ENCODE results near the gene MORC4.

MORC4 gene

GRCh38 chrX:106912864-106913263 is 87.1 kb downstream of the MORC4 start:
- no peak for DNase-seq (ENCODE audit: low read depth in 1 of 2, low spot score in 1 of 2)

GRCh38 chrX:106906361-106906760 is 93.7 kb downstream of the MORC4 start:
- no peak for DNase-seq (ENCODE audit: low read depth in 1 of 2, low spot score in 1 of 2)

GRCh38 chrX:106905064-106905708 is 94.8 kb downstream of the MORC4 start:
- no peak for DNase-seq (ENCODE audit: low read depth in 1 of 2, low spot score in 1 of 2)

- no peak for DNase-seq (ENCODE audit: low read depth in 1 of 2, low spot score in 1 of 2)
These were observed 96.0 kb downstream of the MORC4 start for GRCh38 chrX:106903856-106904528.

GRCh38 chrX:106903291-106903824 is 96.7 kb downstream of the MORC4 start, which contains the start of gene RIPPLY1:
TSS of gene RIPPLY1 (minus strand) at chrX:106903341. CDS start at chrX:106903287, 54 bp downstream.
- no peak for DNase-seq (ENCODE audit: low read depth in 1 of 2, low spot score in 1 of 2)

- DNase-seq (ENCODE audit: low read depth in 1 of 2, low spot score in 1 of 2), result no peak
These were observed 97.3 kb downstream of the MORC4 start for GRCh38 chrX:106902684-106903083.

- DNase-seq (ENCODE audit: low read depth in 1 of 2, low spot score in 1 of 2), result no peak
These were observed 98.2 kb downstream of the MORC4 start for GRCh38 chrX:106901781-106902219.

GRCh38 chrX:106901341-106901740 is 98.7 kb downstream of the MORC4 start:
- no peak for DNase-seq (ENCODE audit: low read depth in 1 of 2, low spot score in 1 of 2)

- DNase-seq (ENCODE audit: low read depth in 1 of 2, low spot score in 1 of 2), result no peak
These were observed 100.2 kb downstream of the MORC4 start for GRCh38 chrX:106899841-106900240.

- DNase-seq (ENCODE audit: low read depth in 1 of 2, low spot score in 1 of 2), result no peak
These were observed 100.7 kb downstream of the MORC4 start for GRCh38 chrX:106899276-106899675.

- no peak for DNase-seq (ENCODE audit: low read depth in 1 of 2, low spot score in 1 of 2)
These were observed 101.5 kb downstream of the MORC4 start for GRCh38 chrX:106898462-106898861.

- no peak for DNase-seq (ENCODE audit: low read depth in 1 of 2, low spot score in 1 of 2)
These were observed 102.8 kb downstream of the MORC4 start for GRCh38 chrX:106897259-106897658.

- no peak for DNase-seq (ENCODE audit: low read depth in 1 of 2, low spot score in 1 of 2)
These were observed 105.0 kb downstream of the MORC4 start for GRCh38 chrX:106894978-106895452.

- DNase-seq (ENCODE audit: low read depth in 1 of 2, low spot score in 1 of 2), result peak in 1 of 2 donors; percentile 8
These were observed 105.6 kb downstream of the MORC4 start for GRCh38 chrX:106894392-106894909.

GRCh38 chrX:106891762-106892460 is 108.1 kb downstream of the MORC4 start:
- DNase-seq (ENCODE audit: low read depth in 1 of 2, low spot score in 1 of 2), result no peak

Measured in activated CD4-positive, alpha-beta T cell treated with anti-CD3 and anti-CD28 coated beads, Interleukin-2, amount 50 U/mL, for 24 hours (primary cell).